Omental fat pad (tissue), 4 donors: Measurements from ENCODE around the gene AKAP9. TPM values are rescaled to one million over a fixed set of nuclear protein-coding genes. Genes with fewer than 3 reads are reported as not detected.
"Not testable (repeated sequence)": the region's sequence is repeated elsewhere in the genome, so short reads cannot be mapped to it uniquely, and the experiment has no call there.

Source experiments
- ATAC-seq: fragments of 150-250 bp; one replicate; pipeline ENCODE4 v1.9.1; 2016; ENCODE audit warnings: mild to moderate bottlenecking, moderate library complexity; ENCODE audit not compliant: low FRiP score
- DNase-seq: peaks from one replicate; pipeline ENCODE4 v3.0.0-alpha.2; 2019; ENCODE audit warnings: low spot score
- total RNA-seq, 4 donors: library from RNA; depleted of rRNA; stranded (reverse); fragments of >200 nt; gene quantifications; one replicate each; pipeline ENCODE4 v1.1.0, GENCODE V29; 2016
- TF ChIP-seq, protein P1 (sequence below), 3 donors: fragments of 450-650 bp; IDR thresholded peaks; one replicate each; pipeline ENCODE4 v1.5.1; 2016 to 2017; ENCODE audit warnings: antibody characterized with exemption in 3 of 3, mild to moderate bottlenecking in 3 of 3, moderate library complexity in 2 of 3

The AKAP9 gene
- total RNA-seq, 4 donors from 2014 or later, result 44.4 to 73.9 (median 62.7) TPM

DNA sequence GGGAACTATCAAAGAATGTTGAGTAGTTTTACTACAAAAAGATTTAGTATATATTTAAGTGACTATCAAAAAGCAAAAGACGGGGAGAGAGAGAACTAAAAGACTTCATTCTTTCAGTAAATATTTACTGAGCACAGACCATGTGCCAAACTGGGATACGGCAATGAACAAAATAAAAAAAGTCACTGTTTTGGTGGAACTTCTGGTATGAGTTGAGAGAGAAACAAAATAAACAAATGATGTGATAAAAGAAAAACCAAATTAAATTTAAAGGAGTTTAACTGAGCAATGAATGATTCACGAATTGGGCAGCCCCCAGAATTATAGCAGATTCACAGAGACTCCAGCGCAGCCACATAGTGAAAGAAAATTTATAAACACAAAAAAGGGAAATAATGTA, 17.8 kb upstream of the AKAP9 start:
- TF ChIP-seq, protein P1, sequence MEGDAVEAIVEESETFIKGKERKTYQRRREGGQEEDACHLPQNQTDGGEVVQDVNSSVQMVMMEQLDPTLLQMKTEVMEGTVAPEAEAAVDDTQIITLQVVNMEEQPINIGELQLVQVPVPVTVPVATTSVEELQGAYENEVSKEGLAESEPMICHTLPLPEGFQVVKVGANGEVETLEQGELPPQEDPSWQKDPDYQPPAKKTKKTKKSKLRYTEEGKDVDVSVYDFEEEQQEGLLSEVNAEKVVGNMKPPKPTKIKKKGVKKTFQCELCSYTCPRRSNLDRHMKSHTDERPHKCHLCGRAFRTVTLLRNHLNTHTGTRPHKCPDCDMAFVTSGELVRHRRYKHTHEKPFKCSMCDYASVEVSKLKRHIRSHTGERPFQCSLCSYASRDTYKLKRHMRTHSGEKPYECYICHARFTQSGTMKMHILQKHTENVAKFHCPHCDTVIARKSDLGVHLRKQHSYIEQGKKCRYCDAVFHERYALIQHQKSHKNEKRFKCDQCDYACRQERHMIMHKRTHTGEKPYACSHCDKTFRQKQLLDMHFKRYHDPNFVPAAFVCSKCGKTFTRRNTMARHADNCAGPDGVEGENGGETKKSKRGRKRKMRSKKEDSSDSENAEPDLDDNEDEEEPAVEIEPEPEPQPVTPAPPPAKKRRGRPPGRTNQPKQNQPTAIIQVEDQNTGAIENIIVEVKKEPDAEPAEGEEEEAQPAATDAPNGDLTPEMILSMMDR (IDR thresholded peaks at IDR 0.05), result no peak
- DNase-seq, result no peak
- ATAC-seq, result no peak

DNA sequence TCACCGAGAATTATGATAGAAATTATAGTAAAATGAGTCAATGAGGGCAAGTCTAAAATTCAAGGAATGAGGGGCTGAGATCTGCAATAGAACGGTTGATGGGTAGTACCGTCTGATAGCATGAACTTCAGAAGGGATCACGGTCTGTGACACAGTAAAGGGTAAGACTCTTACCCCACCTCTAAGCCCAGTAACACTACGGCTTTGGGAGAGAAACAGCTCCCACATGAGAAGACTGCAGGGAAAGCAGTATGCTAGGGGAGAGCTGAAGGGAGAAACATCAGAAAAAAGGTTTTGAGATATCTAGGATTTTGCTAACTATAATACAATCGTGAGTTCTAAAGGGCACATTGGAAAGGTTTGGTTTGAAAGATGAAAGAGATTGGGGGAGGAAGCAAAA, 12.8 kb upstream of the AKAP9 start:
- DNase-seq (no peak), ATAC-seq (no peak)
- TF ChIP-seq, protein P1 (IDR thresholded peaks at IDR 0.05), result no peak

GRCh38 chr7:91929463-91929862, 11.2 kb upstream of the AKAP9 start:
- no peak for DNase-seq
- no peak for ATAC-seq
- TF ChIP-seq, protein P1 (IDR thresholded peaks at IDR 0.05), result no peak

DNA sequence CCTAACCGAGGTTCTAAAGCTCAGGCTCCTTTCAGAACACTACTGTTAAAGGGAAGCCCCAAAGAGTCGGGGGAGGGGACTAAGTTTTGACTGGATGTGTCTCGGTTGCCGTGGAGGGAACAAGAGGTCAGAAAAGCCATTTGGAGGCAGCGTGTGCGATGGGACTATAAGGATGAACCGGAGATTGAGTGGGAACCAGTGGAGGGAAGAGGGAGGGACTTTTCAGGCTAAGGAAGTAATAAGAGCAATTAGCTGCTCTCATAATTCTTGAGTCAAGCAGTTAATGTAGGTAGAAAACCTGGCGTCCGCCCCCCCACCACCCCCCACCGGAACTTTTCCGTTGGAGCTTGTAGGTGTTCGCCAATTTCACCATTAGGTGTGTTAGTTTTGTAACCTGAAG, 491 bp upstream of the AKAP9 start:
- no peak for DNase-seq
- peak; percentile 43 for ATAC-seq
- TF ChIP-seq, protein P1 (IDR thresholded peaks at IDR 0.05), result no peak

DNA sequence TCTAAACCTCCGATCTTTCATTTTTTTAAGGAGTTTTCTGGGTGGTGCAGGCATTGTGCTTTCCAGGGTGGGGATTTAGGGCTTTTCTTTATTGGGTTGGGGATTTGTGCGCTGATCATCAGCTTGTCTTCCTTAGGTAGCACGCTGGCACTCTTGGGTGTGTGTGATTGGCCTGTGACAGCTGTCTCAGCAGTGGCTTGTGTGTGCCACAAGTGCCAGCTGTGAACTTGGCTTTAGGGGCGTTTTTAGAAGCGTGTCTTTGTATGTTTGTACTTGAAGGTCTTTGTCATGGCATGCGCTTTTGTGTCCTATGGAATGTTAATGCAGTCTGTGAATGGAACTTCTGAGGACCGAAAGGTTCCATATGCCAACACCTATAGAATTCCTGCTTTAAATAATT, 788 bp downstream of the AKAP9 start:
- ATAC-seq (no peak), DNase-seq (no peak)
- TF ChIP-seq, protein P1 (IDR thresholded peaks at IDR 0.05), result no peak

DNA sequence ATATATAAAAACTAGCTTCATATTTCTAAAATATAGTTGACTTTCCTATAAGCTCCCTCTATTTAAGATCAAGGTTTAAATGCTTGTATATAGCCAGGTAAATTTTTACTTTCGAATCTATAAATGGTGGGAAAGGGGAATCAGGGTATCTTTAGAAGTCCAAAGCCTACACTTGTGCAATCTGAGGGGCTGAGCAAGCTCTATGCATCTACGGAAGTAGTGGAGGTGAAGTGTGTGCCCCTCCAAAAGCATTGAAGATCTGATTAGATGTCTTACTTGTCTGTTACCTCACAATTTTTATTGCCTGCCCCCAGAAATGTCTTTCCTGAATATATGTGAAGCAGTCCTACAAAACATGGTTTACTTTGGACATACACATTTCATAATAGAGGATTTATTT, 1.6 kb downstream of the AKAP9 start:
- ATAC-seq (no peak), DNase-seq (no peak)
- TF ChIP-seq, protein P1 (IDR thresholded peaks at IDR 0.05), result no peak

GRCh38 chr7:91944970-91945369, 4.3 kb downstream of the AKAP9 start:
- not testable (repeated sequence) for DNase-seq, ATAC-seq

DNA sequence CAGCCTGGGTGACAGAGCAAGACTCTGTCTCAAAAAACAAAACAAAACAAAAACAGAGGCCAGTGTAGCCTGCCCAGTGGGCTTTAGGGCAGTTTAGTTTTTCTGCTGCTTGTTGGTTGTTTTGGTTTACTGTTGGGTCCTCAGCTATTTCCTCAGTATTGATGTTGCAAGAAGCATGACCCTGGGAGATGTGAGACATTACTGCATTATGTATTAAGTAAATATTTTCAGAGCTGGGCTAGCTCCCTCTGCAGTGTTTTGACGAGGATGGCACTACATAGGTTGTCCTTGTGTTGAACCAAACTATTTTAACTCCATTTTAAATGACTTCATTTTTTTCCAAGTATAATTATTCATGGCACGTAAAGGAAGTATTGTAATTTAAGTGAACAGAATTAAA, 4.8 kb downstream of the AKAP9 start:
- DNase-seq (no peak), ATAC-seq (peak; percentile 41)
- TF ChIP-seq, protein P1 (IDR thresholded peaks at IDR 0.05), result no peak
